GM12865 (cell line): Measurements from ENCODE around the gene GRK6.

Experiments used
- DNase-seq: peaks from one replicate; pipeline ENCODE4 v3.0.0; 2010; ENCODE audit warnings: low read depth
- H3K4me3 ChIP-seq: 2 replicates; pipeline ENCODE4 v1.5.1; 2011; ENCODE audit warnings: mild to moderate bottlenecking, low read depth, low read length, control low read depth
- TF ChIP-seq, protein P1 (sequence below): IDR thresholded peaks from 2 replicates; pipeline ENCODE4 v1.5.1; 2011; ENCODE audit warnings: low read length, control low read depth, low read depth, inconsistent platforms; ENCODE audit not compliant: insufficient read depth; ENCODE audit errors: missing control alignments

Gene GRK6

DNA sequence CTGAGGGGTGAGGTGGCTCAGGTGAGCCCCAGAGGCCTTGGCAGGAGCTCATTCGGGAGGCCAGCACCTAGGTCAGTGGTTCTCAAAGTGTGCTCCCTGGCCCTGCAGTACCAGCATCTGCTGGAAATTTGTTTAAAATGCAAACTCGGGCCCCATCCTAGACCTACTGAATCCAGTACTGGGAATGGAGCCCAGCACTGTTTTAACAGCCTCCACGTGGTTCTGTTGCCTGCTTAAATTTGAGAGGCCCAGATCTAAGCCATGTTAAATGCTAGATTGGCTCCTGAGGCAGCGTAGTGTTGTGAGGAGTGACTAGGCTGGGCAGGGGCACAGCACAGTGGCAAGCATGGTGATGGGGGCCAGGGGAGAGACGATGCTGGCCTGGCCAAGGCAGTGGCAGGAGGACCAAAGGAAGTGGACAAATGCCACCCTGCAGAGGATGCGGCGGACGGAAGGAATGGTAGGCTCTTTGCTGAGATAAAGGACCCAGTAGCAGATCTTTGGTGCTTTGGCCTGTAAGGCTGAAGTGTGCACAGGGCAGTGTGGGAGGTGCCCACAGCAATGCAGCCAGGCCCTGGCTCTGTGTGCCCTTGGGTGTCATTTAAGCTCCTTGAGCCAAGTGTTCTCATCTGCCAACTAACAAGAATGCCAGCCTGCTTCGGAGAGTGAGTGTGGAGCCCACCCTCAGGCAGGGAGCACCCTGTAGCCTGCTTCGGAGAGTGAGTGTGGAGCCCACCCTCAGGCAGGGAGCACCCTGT is 24.4 kb downstream of the GRK6 start:
- H3K4me3 ChIP-seq = no peak overlapping the region
- TF ChIP-seq, protein P1, sequence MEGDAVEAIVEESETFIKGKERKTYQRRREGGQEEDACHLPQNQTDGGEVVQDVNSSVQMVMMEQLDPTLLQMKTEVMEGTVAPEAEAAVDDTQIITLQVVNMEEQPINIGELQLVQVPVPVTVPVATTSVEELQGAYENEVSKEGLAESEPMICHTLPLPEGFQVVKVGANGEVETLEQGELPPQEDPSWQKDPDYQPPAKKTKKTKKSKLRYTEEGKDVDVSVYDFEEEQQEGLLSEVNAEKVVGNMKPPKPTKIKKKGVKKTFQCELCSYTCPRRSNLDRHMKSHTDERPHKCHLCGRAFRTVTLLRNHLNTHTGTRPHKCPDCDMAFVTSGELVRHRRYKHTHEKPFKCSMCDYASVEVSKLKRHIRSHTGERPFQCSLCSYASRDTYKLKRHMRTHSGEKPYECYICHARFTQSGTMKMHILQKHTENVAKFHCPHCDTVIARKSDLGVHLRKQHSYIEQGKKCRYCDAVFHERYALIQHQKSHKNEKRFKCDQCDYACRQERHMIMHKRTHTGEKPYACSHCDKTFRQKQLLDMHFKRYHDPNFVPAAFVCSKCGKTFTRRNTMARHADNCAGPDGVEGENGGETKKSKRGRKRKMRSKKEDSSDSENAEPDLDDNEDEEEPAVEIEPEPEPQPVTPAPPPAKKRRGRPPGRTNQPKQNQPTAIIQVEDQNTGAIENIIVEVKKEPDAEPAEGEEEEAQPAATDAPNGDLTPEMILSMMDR = no peak
- no peak for DNase-seq

DNA sequence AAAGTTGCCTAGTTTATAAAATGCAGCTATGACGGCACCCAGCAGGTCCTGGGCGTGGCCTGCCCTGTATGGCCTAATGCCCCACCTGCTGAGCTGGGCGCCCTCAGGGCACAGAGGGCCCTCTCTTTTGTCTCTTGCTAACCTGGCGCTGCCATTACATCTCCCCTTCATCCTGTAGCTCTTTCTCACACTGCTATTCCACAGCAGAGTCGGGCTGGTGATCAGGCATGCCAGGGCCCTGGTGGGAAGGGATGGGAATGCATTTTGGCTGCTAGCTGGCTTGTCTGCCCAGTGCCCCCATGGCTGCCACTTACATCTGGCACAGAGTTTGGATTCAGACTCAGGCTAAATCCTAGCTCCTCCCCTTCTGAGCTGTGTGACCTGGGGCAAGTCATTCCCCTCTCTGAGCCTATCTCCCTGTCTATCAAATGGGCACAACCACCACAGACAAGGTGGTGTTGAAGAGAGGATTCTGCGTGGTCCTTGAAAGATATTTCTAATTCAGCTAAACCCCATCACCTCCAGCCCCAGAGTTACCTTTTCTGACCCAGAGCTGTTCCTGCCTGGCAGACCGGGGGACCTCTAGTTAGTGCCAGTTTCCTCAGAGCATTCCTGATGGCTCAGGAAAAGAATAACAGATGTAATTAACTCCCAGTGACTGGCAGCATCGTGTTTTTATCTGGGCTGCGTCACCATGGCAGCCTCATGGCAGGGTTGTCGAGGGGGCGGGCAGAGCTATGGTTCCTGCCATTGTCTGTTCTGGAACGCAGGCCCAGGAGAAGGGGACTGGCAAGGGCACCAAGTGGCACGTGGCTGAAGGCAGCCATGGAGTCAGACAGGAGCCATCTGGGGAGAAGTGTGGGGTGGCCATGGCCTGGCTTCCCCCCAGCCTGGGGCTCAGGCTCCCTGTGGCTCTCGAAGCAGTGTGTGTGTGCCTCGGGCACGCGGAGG is 26.5 kb downstream of the GRK6 start:
- no peak overlapping the region for H3K4me3 ChIP-seq
- TF ChIP-seq, protein P1 = no peak
- no peak for DNase-seq

DNA sequence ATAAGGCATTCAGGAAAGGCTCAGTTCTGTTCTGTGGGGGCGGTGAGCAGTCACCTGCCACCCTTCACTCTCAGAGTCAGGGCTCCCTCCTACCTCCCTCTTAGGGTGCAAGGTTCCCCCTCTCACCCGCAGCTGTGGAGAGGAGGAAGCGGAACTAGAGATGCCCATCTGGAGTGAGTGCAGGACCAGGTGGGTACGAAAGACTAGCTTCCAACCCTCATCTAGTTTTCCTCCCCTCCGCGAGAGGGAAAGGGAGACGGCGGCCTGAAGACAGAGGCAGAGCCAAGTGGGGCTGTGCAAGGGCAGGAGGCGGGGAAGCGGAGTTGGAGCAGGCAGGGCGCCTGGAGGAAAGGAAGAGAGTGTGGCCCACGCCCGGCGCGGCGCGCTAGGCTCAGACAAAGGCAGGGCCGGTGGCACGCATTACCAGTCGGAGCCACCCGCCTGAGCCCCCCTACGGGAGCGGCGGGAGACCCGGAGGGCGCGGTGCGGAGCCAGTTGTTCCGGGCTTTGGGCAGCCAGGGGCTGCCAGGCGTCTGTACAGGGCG is 27.4 kb downstream of the GRK6 start:
- no peak for DNase-seq
- peak overlapping the region; percentile 51 for H3K4me3 ChIP-seq
- TF ChIP-seq, protein P1 = no peak

DNA sequence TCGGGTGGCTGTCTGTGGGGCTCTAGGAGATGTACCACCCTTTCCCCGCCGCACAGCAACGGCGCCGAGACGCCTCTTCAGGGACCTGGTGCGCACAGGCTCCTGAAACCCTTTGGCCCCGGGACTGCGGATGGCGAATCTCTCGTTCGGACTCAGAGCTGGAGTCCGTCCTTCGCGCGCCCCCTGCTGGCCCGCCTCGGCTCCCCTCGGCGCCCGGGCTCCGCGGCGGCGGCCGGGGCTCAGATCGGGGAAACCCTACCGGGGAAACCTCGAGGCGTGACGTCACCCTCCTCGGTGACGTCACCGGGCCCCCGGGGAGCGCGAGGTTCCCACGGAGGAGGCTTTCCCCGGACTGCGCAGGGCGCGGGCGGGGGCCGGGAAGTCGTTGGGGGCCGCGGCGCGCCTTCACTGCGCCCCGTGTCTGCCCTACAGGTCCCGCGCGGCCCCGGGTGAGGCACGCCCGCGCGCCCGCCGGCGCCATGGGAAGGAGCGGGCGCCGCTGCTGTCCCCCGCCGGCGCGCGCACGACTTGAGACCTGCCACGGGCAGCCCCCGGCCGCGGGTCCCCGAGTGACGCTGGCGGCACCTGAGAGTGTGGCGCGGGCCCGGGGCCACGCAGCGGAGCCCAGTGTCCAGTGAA is 28.0 kb downstream of the GRK6 start:
- H3K4me3 ChIP-seq = peak overlapping the region; percentile 51
- TF ChIP-seq, protein P1 = peak; percentile 80
- DNase-seq = peak; percentile 93

DNA sequence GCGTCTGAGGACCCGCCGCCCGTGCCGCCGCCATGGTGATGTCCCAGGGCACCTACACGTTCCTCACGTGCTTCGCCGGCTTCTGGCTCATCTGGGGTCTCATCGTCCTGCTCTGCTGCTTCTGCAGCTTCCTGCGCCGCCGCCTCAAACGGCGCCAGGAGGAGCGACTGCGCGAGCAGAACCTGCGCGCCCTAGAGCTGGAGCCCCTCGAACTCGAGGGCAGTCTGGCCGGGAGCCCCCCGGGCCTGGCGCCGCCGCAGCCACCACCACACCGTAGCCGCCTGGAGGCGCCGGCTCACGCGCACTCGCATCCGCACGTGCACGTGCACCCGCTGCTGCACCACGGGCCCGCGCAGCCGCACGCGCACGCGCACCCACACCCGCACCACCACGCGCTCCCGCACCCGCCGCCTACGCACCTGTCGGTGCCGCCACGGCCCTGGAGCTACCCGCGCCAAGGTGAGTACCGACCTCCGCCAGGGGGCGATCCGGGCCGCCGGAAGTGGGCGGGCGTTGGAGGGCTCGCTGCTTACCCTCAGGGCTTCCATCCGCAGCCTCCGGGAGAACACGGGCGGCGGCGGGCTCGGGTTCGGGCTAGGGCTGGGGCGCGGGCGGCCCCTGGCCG is 28.7 kb downstream of the GRK6 start:
- TF ChIP-seq, protein P1 = peak; percentile 82
- DNase-seq = peak; percentile 93
- peak overlapping the region; percentile 51 for H3K4me3 ChIP-seq

DNA sequence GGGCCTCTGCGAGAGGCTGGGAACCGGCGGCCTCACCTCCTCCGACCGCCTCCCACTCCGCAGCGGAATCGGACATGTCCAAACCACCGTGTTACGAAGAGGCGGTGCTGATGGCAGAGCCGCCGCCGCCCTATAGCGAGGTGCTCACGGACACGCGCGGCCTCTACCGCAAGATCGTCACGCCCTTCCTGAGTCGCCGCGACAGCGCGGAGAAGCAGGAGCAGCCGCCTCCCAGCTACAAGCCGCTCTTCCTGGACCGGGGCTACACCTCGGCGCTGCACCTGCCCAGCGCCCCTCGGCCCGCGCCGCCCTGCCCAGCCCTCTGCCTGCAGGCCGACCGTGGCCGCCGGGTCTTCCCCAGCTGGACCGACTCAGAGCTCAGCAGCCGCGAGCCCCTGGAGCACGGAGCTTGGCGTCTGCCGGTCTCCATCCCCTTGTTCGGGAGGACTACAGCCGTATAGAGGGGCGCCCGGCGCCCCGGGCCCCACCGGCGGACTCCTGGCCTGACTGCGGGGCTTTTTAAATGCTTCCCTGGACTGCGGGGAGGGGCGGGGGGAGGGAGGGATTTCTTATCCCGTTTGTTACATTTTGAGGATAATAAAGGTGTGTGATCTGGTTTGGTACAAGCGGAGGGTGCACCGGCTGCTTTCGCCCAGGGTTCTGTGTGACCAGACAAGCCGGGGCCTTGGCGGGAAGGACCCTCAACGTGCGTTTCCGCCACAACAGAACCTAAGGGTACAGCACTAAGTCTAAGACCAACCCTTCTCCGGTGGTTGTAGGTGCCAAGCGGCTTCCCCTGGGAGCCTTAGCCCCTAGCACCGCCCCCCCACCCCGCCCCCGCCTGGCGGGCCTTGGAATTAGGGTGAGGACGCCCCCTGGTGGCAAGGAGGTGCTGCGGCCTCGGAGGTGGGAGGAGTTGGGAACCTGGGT is 29.4 kb downstream of the GRK6 start:
- DNase-seq = peak; percentile 96
- H3K4me3 ChIP-seq = peak overlapping the region; percentile 51
- TF ChIP-seq, protein P1 = peak; percentile 95
